B cell (primary cell): ENCODE measurements around the gene SRSF2. TPM values are rescaled to one million over a fixed set of nuclear protein-coding genes. Genes with fewer than 3 reads are reported as not detected.

Experiments
- ATAC-seq: fragments of 200-7000 bp; cut with Tn5 transposase; one replicate; pipeline ENCODE4 v1.10.0; 2021; ENCODE audit warnings: low read depth, mild to moderate bottlenecking, moderate number of reproducible peaks, moderate library complexity
- CTCF ChIA-PET: fragments of 350-600 bp; sonication (Branson Sonifier 250); formaldehyde crosslinking; loops from one replicate; lab custom pipeline; 2021; ENCODE audit warnings: antibody characterized with exemption, inconsistent platforms; lab: Charles Lee
- POLR2A ChIA-PET: fragments of 350-600 bp; sonication (Branson Sonifier 250); formaldehyde crosslinking; loops from one replicate; lab custom pipeline; 2021; ENCODE audit warnings: antibody characterized with exemption; lab: Charles Lee
- DNase-seq: peaks from one replicate; pipeline ENCODE4 v3.0.0; 2013
- H2AFZ ChIP-seq: 2 replicates; pipeline ENCODE4 v1.6.1; 2012; ENCODE audit warnings: mild to moderate bottlenecking, low read depth, low read length; ENCODE audit not compliant: insufficient read depth, poor library complexity, severe bottlenecking
- H3K27ac ChIP-seq, 2 donors: 1 replicate in 1 of 2; 2 replicates in 1 of 2; pipeline ENCODE4 v1.5.1; 2012 to 2013; ENCODE audit warnings: low read length in 2 of 2, mild to moderate bottlenecking in 2 of 2, moderate library complexity in 1 of 2
- H3K27me3 ChIP-seq, 4 experiments: fragments of 200-600 bp in 1 of 4; sonication (generic) in 1 of 4; replicated peaks in 1 of 4; 1 replicate in 2 of 4; 2 replicates in 2 of 4; pipeline versions ENCODE4 v1.6.1 to v1.7.0; 2013 to 2016; ENCODE audit warnings: low read length in 3 of 4, mild to moderate bottlenecking in 2 of 4, mixed read lengths in 1 of 4, moderate library complexity in 1 of 4; ENCODE audit not compliant: insufficient read depth in 4 of 4, control insufficient read depth in 3 of 4; ENCODE audit errors: control extremely low read depth in 1 of 4
- H3K36me3 ChIP-seq, 2 experiments: replicated peaks in 1 of 2; 1 replicate in 1 of 2; 2 replicates in 1 of 2; pipeline versions ENCODE4 v1.6.1 to v1.7.1; 2013; ENCODE audit warnings: low read length in 1 of 2; ENCODE audit not compliant: insufficient read depth in 2 of 2, control insufficient read depth in 1 of 2; ENCODE audit errors: control extremely low read depth in 1 of 2, extremely low read depth in 1 of 2
- H3K4me1 ChIP-seq, 2 donors: fragments of 200-600 bp in 1 of 2; sonication (generic) in 1 of 2; 1 replicate in 1 of 2; 2 replicates in 1 of 2; pipeline versions ENCODE4 v1.5.1 to v1.6.1; 2013 to 2017; ENCODE audit warnings: low read length in 2 of 2; ENCODE audit not compliant: control insufficient read depth in 2 of 2, insufficient read depth in 2 of 2
- H3K4me2 ChIP-seq: replicated peaks from 2 replicates; pipeline ENCODE3; 2012; ENCODE audit warnings: mild to moderate bottlenecking, low read depth, low read length; ENCODE audit not compliant: poor library complexity, severe bottlenecking
- H3K4me3 ChIP-seq, 5 experiments: fragments of 200-600 bp in 1 of 5; sonication (generic) in 1 of 5; 1 replicate in 3 of 5; 2 replicates in 2 of 5; pipeline versions ENCODE4 v1.5.1 to v1.7.0; 2011 to 2016; ENCODE audit warnings: low read length in 4 of 5, mild to moderate bottlenecking in 4 of 5, low read depth in 2 of 5, control low read depth in 1 of 5, moderate library complexity in 1 of 5; ENCODE audit not compliant: insufficient read depth in 1 of 5; ENCODE audit errors: control extremely low read depth in 1 of 5, extremely low read depth in 1 of 5
- H3K79me2 ChIP-seq: fragments of 200-600 bp; sonication (generic); one replicate; pipeline ENCODE4 v1.6.0; 2016; ENCODE audit warnings: low read length; ENCODE audit not compliant: control insufficient read depth, insufficient read depth
- H3K9ac ChIP-seq: fragments of 200-600 bp; sonication (generic); 2 replicates; pipeline ENCODE4 v1.6.1; 2017; ENCODE audit warnings: mild to moderate bottlenecking, low read length, moderate library complexity
- H3K9me3 ChIP-seq, 3 donors: one replicate each; pipeline versions ENCODE4 v1.6.1 to v1.7.1; 2013; ENCODE audit warnings: low read length in 2 of 3; ENCODE audit not compliant: control insufficient read depth in 2 of 3, insufficient read depth in 1 of 3; ENCODE audit errors: control extremely low read depth in 1 of 3
- H4K20me1 ChIP-seq: 2 replicates; pipeline ENCODE4 v1.6.0; 2012; ENCODE audit warnings: mild to moderate bottlenecking, low read length; ENCODE audit not compliant: insufficient read depth, control insufficient read depth, poor library complexity, severe bottlenecking
- H3K27ac Mint-ChIP-seq: one replicate; pipeline ENCODE4 v1.8.0; 2021; ENCODE audit warnings: mixed read lengths
- H3K27me3 Mint-ChIP-seq: one replicate; pipeline ENCODE4 v1.8.0; 2021; ENCODE audit warnings: mixed read lengths
- H3K4me1 Mint-ChIP-seq: one replicate; pipeline ENCODE4 v1.8.0; 2021; ENCODE audit warnings: mixed read lengths
- H3K4me3 Mint-ChIP-seq: one replicate; pipeline ENCODE4 v1.8.0; 2021; ENCODE audit warnings: mixed read lengths
- H3K9me3 Mint-ChIP-seq: one replicate; pipeline ENCODE4 v1.8.0; 2022; ENCODE audit warnings: mixed read lengths; ENCODE audit not compliant: insufficient read depth
- EZH2 ChIP-seq: IDR thresholded peaks from 2 replicates; pipeline ENCODE4 v1.6.1; 2012; ENCODE audit warnings: borderline replicate concordance, low read depth, mild to moderate bottlenecking, moderate library complexity, low read length; ENCODE audit not compliant: insufficient read depth, poor library complexity, severe bottlenecking
- WGBS: methylation state at CpG from one replicate; pipeline ENCODE4 v1.1.5; 2013; ENCODE audit warnings: missing lambda C conversion rate; ENCODE audit not compliant: insufficient coverage; 5-methylcytosine and 5-hydroxymethylcytosine counted together
- intact Hi-C: fragments of 100-400 bp; cut with micrococcal nuclease; formaldehyde crosslinking; loops from one replicate; pipeline ENCODE4 v1.10.0; 2022
- polyA plus RNA-seq: library from polyadenylated mRNA; depleted of rRNA; stranded (reverse); fragments of >200 nt; gene quantifications from 2 replicates; pipeline ENCODE4 v1.2.3, GENCODE V29; 2012
- small RNA-seq: library from RNA; depleted of rRNA; stranded (forward); fragments of <200 nt; gene quantifications from one replicate; pipeline ENCODE3, GENCODE V24; 2012; ENCODE audit warnings: low replicate concordance, low read depth; ENCODE audit not compliant: insufficient read length
- total RNA-seq, 2 donors: library from RNA; stranded (reverse); fragments of 120-200 nt in 1 of 2; gene quantifications; 1 replicate in 1 of 2; 2 replicates in 1 of 2; pipeline versions ENCODE4 v1.2.3 to v1.2.4, GENCODE V29; 2013 to 2022
- TF ChIP-seq, protein P1 (sequence below): fragments of 200-600 bp; IDR thresholded peaks from one replicate; pipeline ENCODE4 v1.8.0; 2022; ENCODE audit warnings: antibody characterized with exemption, mild to moderate bottlenecking

SRSF2 gene
- total and polyA plus RNA-seq, 2 donors (not counting 1 experiment from before 2014, with no cell fraction given), result 362 to 764 TPM

DNA sequence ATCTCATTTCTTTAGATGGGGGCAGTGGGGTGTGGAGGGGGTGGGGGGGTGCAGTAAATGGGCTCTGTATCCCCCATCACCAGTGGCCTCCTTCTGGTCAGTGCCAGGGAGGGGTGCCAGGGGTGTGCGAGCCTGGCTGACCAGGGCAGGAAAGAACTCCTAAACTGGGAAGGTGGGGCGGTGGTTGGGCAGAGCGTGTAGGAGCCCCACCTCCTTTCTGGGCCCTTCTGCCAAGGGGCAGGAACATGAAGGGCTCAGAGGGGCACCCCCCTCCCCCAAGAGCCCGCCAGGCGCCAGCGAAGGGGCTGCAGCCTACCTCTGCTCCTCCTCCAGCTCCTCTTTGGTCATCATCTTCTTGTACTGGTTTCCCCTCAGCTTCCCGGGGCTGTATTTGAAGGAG, 52.4 kb downstream of the SRSF2 start:
- Mint-ChIP-seq H3K27me3 (peaks cover 4% of the 10 kb centered on the region), H3K27ac (no peak overlapping the region), H3K4me1 (no peaks in the 10 kb centered on the region), H3K9me3 (no peaks in the 10 kb centered on the region), H3K4me3 (no peak overlapping the region)
- WGBS, result 100% methylated on average over 1 of the region's 7 CpGs
- intact Hi-C loops, result no loop called here
- H4K20me1 ChIP-seq, result no peaks in the 10 kb centered on the region
- no peak overlapping the region for H3K4me3 ChIP-seq
- no peak overlapping the region for H3K4me2 ChIP-seq
- no peaks in the 10 kb centered on the region for H3K79me2 ChIP-seq
- DNase-seq (no peak), ATAC-seq (no peak)
- no peak for TF ChIP-seq EZH2
- TF ChIP-seq, protein P1, sequence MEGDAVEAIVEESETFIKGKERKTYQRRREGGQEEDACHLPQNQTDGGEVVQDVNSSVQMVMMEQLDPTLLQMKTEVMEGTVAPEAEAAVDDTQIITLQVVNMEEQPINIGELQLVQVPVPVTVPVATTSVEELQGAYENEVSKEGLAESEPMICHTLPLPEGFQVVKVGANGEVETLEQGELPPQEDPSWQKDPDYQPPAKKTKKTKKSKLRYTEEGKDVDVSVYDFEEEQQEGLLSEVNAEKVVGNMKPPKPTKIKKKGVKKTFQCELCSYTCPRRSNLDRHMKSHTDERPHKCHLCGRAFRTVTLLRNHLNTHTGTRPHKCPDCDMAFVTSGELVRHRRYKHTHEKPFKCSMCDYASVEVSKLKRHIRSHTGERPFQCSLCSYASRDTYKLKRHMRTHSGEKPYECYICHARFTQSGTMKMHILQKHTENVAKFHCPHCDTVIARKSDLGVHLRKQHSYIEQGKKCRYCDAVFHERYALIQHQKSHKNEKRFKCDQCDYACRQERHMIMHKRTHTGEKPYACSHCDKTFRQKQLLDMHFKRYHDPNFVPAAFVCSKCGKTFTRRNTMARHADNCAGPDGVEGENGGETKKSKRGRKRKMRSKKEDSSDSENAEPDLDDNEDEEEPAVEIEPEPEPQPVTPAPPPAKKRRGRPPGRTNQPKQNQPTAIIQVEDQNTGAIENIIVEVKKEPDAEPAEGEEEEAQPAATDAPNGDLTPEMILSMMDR, result no peak
- no peaks in the 10 kb centered on the region for H3K9me3 ChIP-seq
- ChIA-PET POLR2A (no interaction called here), CTCF (interaction anchor here (0.6 kb wide), 1 partner anchor 62 kb away, joined by 3 read pairs; no protein-coding TSS in a partner anchor)
- peaks cover 0 to 5% (median 0%) of the 10 kb centered on the region in 4 experiments for H3K27me3 ChIP-seq
- H3K4me1 ChIP-seq, result no peaks in the 10 kb centered on the region
- no peak overlapping the region for H3K27ac ChIP-seq
- no peak overlapping the region for H3K9ac ChIP-seq
- H3K36me3 ChIP-seq, result no peaks in the 10 kb centered on the region
- H2AFZ ChIP-seq, result no peak overlapping the region

Small RNA genes within 50 kb of the gene (small RNA-seq; reads per million reads assigned to genes)
- gene AC005837.3 (not detected), gene RF02271 (not detected), gene RNU6-97P (not detected), gene RNY4P36 (not detected)

Other genes starting within 250 kb of the SRSF2 start
- 482 and 509 TPM in 2 replicates for gene RHBDF2, start 235.9 kb downstream of the SRSF2 start, total RNA-seq
- gene RHBDF2, start 235.9 kb downstream of the SRSF2 start, polyA plus RNA-seq, result 276 and 288 TPM in 2 replicates
- gene CYGB, start 199.6 kb downstream of the SRSF2 start, total RNA-seq, result 2.7 and 3.0 TPM in 2 replicates
- gene CYGB, start 199.6 kb downstream of the SRSF2 start, polyA plus RNA-seq, result 0.14 and 0.42 TPM in 2 replicates
- 30.6 and 34.4 TPM in 2 replicates for gene PRCD, start 197.3 kb downstream of the SRSF2 start, total RNA-seq
- gene PRCD, start 197.3 kb downstream of the SRSF2 start, polyA plus RNA-seq, result 10.5 and 18.0 TPM in 2 replicates
- gene ST6GALNAC2, start 151.5 kb downstream of the SRSF2 start, total RNA-seq, result 2.7 TPM in 2 replicates
- gene ST6GALNAC2, start 151.5 kb downstream of the SRSF2 start, polyA plus RNA-seq, result 0.25 and 0.58 TPM in 2 replicates
- not detected in 2 replicates for gene ST6GALNAC1, start 93.6 kb downstream of the SRSF2 start, total RNA-seq
- gene ST6GALNAC1, start 93.6 kb downstream of the SRSF2 start, polyA plus RNA-seq, result not detected in 2 replicates
- gene MXRA7, start 26.4 kb downstream of the SRSF2 start, total RNA-seq, result 14.5 and 16.1 TPM in 2 replicates
- 5.5 and 8.4 TPM in 2 replicates for gene MXRA7, start 26.4 kb downstream of the SRSF2 start, polyA plus RNA-seq
- gene JMJD6, start 10.7 kb downstream of the SRSF2 start, total RNA-seq, result 38.2 and 41.1 TPM in 2 replicates
- gene JMJD6, start 10.7 kb downstream of the SRSF2 start, polyA plus RNA-seq, result 45.0 and 76.7 TPM in 2 replicates
- gene METTL23, start 10.5 kb downstream of the SRSF2 start, total RNA-seq, result 59.6 and 64.0 TPM in 2 replicates
- 59.0 and 68.1 TPM in 2 replicates for gene METTL23, start 10.5 kb downstream of the SRSF2 start, polyA plus RNA-seq
- gene MFSD11, start 788 bp upstream of the SRSF2 start, total RNA-seq, result 34.8 and 36.4 TPM in 2 replicates
- 23.9 and 24.5 TPM in 2 replicates for gene MFSD11, start 788 bp upstream of the SRSF2 start, polyA plus RNA-seq
- gene MGAT5B, start 131.1 kb upstream of the SRSF2 start, total RNA-seq, result 37.8 and 41.4 TPM in 2 replicates
- gene MGAT5B, start 131.1 kb upstream of the SRSF2 start, polyA plus RNA-seq, result 0.15 TPM in 1 of 2 replicates, not detected in the other